GM18868 (cell line): ENCODE data around the gene TRIP10.
"Not testable (repeated sequence)": the region's sequence is repeated elsewhere in the genome, so short reads cannot be mapped to it uniquely, and the experiment has no call there.

ENCODE experiments used
- ATAC-seq: cut with Tn5 transposase; IDR thresholded peaks from one replicate; pipeline ENCODE4 v1.9.1; 2021; ENCODE audit warnings: mild to moderate bottlenecking, moderate library complexity; ENCODE audit not compliant: unreplicated experiment

The TRIP10 gene

DNA sequence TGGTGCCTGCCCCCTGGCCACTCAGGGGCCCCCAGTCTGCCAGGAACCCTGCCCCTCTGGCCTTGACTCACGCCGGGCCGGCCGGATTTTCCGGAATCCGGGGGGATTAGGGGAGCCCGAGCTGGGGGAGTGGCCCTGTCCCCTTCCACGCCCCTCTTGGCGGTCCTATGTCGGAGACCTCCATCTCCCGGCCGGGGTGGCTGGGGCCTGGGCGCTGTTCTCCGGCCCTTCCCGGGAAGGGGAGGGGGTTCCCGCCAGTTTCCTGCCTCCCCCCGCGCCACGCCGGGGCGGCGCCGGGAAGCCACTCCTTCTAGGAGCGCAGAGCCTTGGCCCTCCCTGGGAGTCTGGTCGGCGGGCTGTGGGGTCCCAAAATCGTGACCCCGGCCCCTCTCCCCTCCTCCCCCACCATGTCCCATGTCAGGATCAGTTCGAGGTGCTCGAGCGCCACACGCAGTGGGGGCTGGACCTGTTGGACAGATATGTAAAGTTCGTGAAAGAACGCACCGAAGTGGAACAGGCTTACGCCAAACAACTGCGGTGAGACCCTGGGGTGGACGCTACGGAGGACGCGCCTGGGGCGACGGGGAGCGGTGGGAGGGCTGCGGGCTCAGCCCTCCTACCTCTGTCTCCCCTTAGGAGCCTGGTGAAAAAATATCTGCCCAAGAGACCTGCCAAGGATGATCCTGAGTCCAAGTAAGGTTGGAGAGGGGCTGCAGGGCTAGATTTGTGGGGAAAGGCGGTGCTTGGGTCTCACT, 1.3 kb downstream of the TRIP10 start:
- no peak for ATAC-seq

DNA sequence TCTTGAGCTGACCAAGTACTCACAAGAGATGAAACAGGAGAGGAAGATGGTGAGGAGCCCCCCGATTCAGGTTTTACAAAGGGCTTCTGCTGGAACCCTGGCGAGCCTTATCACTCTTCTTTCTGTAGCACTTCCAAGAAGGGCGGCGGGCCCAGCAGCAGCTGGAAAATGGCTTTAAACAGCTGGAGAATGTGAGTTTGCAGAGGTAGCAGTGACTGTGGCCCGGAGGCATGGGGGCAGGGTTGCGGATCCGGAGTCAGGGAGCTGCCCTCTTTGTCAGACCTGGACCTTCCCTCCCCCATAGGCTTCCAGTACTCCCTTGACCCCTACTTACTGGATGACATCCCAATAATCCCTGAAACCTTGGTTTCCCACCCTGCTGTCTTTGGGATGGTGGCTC, 3.6 kb downstream of the TRIP10 start:
- ATAC-seq = no peak

DNA sequence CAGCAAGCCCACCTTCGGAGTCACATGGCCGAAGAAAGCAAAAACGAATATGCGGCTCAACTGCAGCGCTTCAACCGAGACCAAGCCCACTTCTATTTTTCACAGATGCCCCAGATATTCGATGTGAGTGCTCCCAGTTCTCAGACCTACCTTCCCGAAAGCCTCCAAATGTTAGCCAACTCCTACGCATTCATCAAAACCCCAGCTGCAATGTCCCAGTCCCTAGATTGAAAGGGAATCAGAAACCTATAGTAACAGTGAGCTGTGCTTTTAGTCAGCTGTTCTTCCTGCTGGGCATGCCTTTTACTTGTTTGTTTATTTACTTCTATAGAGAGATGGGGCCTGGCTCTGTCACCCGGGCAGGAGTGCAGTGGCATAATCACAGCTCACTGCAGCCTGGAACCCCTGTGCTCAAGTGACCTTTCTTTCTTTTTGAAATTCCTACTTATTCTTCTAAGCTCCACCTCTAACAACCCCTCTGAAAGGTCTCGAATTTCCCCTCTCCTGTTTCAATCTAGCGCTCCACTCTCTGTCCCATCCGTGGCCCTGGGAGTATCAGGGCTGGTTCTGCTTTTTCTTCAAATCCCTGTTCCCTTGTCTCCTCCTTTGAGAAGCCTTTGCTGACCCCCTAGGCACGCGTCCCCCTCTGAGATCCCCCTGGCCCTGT, 4.4 kb downstream of the TRIP10 start:
- ATAC-seq = no peak

DNA sequence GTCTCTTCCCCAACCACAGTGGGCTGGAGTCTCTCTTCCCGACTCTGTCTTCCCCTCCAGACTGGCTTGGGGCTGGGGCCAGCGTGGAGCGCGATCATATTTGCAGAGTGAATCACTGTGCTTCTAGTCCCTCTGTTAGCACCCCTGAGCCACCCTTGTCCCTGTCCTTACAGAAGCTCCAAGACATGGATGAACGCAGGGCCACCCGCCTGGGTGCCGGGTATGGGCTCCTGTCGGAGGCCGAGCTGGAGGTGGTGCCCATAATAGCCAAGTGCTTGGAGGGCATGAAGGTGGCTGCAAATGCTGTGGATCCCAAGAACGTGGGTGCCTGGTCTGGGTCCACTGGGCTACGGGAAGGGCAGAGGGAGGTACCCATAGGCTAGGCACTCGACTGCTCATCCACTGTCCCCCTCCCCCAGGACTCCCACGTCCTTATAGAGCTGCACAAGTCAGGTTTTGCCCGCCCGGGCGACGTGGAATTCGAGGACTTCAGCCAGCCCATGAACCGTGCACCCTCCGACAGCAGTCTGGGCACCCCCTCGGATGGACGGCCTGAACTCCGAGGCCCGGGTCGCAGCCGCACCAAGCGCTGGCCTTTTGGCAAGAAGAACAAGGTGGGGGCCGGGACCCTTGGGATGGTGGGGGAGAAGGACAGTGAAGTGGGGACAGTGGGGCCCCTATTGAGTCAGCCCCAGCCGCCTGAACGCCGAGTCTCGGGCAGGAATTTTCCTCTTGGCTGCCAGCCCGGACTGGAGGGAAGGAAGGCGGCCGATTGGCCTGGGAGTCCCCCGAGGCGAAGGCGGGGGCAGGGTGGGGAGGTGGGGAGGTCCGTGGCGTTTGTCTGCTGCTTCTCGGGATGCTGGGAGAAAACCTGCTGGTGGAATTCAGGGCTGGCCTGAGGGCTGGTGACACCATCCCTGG, 5.2 kb downstream of the TRIP10 start:
- no peak for ATAC-seq

DNA sequence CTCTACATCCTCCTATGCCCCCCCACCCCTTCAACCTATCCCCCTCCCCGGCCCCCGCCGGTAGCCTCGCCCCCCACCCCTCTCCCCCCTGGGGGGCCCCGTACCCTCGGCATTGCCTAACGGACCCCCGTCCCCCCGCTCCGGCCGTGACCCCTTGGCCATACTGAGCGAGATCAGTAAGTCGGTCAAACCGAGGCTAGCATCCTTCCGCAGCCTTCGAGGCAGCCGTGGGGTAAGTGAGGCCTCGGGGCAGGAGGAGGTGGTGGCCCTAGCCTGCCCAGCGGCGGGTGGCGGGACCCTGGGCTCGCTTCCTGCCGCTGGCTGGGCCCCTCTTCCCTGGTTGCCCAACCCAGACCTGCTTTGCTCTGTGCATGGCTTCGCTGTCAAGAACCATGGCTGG, 6.5 kb downstream of the TRIP10 start:
- ATAC-seq = no peak

DNA sequence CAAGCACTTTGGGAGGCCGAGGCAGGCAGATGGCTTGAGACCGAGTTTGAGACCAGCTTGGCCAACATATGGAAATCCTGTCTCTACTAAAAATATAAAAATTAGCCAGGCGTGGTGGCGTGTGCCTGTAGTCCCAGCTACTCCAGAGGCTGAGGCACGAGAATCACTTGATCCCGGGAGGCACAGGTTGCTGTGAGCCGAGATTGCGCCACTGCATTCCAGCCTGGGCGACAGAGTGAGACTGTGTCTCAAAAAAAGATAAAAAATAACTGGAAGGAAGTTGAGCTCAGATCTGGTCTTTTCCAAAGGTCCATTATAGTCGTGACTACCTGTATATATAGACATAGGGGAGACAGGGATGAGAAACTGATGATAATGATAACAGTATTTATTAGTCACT, 9.1 kb downstream of the TRIP10 start:
- ATAC-seq = not testable (repeated sequence)

DNA sequence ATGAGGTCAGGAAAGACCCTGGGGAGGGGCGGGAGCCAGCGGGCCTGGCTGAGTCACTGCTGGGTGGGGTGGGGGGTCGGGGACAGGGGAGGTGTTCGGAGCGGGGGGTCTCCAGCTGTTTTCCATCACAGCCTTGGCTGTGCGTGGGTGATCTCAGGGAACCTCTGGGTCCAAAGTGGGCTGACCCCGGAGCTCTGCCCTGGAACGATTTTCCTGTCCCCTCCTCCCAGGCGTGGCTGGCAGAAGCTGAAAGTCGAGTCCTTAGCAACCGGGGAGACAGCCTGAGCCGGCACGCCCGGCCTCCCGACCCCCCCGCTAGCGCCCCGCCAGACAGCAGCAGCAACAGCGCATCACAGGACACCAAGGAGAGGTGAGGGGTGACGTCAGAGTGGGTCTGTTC, 10.6 kb downstream of the TRIP10 start:
- ATAC-seq = no peak

DNA sequence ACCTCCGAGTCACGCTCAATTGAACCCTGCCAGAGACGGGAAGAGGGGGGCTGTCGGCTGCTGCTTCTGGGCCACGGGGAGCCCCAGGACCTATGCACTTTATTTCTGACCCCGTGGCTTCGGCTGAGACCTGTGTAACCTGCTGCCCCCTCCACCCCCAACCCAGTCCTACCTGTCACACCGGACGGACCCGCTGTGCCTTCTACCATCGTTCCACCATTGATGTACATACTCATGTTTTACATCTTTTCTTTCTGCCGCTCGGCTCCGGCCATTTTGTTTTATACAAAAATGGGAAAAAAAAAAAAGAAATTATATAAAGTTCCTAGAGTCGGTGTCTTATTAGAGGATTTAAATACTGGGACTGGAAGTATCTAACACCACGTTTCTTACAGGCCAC, 11.7 kb downstream of the TRIP10 start:
- no peak for ATAC-seq

DNA sequence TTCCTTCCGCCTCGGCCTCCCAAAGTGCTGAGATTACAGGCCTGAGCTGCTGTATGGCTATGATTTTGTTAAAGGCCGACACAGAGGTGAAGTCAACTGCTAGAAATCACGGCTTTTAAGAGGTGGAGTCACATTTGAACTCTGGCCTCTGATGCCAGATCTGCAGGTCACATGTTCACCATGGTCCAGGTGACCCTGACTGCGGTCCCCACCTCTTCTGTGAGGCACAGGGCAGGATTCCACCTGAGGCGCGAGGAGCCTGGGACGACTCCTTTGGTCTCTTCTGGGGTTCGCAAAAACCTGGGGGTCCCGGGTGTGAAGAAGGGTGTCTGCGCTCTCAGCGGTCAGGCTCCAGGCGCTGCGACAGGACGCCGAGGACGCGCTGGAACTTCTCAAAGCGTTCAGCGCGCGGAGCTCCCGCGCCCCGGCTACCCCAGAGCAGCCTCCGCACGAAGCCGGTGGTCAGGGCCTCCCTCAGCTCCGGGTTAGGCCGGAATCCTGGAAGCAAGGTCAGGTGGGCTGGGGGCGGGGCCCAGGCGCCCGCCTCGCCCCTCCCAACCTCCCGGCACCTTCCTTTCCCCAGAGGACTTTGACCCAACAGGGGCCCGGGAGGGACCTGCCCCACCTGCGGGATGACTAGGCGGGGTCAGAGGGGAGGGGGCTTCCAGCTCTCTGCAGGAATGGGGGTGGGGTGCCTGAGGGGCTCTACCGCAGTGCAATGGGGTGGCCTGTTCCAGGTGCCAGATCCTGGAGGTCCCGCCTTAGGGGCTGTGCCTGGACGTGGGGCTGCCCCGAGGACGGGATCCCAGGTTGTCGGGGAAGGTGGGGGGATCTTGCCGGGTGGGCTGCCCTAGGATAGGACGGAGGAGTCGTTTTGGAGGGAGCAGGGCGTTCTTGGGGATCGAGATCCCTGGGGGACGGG, 13.0 kb downstream of the TRIP10 start:
- ATAC-seq = no peak

DNA sequence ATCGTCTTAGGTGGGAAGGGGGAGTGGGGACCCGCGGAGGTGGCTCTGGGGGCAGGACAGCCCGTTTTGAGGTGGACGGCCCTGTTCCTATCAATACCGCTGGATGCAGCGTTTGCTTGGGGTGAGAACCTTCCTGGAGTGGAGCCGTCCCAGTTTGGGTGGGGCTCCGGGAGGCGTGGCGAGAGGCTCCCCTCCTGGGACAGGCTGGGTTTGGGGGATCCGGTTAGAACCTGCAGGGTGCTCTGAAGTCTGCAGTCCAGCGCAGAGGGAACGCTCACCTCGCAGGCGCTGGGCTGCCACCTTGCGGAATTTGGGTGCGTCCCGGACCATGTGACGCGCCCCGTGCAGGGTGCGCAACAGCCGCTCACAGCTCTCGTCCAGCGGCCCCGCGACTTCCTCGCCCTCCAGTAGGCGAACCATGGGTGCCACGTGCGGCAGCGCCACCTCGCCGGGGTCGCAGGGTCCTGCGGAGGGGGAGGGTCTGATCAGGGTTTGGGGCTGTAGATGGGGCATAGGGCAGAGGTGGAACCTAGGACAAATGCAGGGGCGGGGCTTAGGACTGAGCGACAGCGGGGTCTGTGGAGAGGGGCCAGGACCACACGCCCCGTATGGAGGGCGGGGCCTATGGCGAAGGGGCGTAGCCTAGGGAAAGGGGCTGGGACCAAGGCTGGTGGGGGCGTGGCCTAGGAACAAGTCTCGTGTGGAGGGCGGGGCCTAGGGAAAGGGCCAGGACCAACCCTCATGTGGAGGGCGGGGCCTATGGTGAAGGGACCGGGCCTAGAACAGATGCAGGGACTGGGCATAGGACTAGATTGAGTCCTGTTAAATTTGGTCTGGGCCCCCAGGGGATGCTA, 13.9 kb downstream of the TRIP10 start:
- peak; percentile 71 for ATAC-seq

DNA sequence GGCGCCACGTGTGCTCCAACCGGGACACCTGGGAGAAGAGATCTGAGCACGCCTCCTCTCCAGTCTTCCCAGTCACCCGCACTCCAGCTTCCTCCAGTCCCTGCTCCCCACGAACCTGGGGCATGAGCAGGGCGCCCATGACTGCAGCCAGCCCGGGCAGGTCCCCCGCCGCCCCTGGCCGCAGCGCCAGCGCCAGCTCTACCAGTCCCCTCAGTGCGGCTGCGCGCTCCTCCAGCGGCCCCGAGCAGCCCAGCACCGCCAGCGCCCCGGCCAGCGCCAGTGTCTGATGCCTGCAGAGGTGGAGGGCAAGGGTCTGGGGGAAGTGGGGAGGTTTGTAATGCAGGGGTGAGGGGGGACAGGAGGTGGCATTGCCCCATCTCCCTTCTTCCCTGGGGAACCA, 14.7 kb downstream of the TRIP10 start:
- ATAC-seq = no peak

DNA sequence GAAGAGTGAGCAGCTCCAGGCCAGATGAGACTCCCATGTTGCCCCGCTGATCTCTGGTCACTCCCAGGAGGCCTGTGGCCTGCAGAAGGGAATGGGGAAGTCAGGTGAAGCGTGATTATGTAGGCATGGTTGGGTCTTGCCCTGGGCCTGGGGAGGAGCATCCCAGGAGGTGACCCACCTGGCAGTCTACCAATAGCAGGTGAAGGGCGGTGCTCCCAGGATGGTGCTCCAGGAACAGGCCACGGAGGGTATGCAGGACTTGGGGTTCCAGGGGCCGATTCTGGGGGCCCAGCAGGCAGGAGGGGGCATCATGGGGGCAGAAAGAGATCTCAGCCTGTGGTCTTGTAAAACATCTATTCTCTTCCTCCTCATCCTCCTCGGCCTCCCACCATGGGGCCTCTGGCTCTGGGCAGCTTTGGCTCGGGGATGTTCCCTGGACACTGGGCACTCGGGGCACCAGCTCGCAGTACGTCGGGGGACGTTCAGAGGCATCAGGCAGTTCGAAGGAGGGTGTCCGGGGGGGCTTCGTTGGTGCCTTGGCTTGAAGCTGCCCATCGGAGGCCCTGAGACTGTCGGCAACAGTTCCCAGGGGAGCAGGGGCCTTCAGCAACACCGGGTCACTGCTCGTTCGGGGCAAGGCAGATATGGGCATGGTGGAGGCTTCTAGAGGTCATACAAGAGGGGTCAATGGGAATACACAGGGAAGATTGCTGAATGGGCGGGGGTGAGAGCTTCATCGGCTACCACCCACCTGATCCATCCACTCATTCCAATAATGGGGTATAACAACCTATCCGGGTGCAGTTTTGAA, 15.4 kb downstream of the TRIP10 start:
- ATAC-seq = no peak

DNA sequence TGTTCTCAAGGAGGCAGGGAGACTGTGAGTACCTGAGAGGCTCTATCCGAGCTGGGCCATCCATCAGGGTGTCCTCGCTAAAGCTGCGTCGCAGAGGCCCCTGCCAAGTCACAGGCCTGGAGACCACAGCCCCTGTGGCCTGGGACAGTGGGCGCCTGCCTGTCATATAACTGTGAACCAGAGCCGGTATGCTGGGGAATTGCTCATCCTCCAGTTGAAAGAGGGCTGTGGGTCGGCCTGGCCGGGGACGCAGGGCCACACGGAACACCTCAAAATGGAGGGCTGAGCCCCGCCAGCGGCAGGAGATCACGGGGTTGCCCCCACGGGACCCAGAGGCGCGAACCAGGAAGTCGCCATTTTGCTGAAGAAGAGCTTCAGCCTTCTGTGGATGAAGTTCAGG, 21.1 kb downstream of the TRIP10 start:
- ATAC-seq = no peak

DNA sequence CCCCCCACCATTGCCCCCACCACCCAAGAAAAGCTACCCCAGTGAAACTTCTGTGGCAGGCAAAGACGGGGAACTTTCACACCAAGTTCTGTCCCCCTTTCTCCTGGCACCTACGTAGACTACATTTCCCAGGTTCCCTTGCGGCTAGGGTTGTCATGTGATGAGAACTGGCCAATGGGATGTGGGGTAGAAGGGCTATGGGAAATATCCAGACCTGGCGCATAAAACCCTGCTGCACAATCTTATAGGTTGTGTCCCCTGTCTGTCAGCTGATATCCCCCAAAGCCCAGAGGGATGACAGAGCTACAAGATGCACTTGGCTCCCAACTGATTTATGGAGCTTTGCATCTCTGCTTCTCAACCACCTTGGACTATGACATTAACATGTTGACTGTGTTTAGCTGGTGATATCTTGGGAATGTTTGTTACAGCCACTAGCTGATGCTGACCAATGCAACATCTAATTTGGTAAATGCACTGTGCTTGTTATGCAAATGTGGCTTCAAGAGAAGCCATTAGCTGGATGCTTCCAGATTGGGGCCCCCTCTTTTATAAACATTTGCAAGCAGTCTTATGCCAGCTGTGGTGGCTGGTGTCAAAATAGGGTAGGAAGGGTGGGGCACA, 21.7 kb downstream of the TRIP10 start:
- ATAC-seq = no peak

DNA sequence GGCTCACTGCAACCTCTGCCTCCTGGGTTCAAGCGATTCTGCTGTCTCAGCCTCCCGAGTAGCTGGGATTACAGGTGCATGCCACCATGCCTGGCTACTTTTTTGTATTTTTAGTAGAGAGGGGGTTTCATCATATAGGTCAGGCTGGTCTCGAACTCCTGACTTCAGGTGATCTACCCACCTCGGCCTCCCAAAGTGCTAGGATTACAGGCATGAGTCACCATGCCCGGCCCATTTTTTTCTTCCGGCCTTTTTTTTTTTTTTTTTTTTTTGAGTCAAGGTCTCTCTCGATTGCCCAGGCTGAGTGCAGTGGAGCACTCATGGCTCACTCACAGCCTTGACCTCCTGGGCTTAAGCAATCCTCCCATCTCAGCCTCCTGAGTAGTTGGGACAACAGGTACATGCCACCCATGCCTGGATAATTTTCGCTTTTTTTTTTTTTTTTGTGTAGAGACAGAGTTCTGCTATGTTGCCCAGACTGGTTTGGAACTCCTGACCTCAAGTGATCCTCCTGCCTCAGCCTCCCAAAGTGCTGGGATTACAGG, 22.8 kb downstream of the TRIP10 start:
- ATAC-seq = not testable (repeated sequence)

DNA sequence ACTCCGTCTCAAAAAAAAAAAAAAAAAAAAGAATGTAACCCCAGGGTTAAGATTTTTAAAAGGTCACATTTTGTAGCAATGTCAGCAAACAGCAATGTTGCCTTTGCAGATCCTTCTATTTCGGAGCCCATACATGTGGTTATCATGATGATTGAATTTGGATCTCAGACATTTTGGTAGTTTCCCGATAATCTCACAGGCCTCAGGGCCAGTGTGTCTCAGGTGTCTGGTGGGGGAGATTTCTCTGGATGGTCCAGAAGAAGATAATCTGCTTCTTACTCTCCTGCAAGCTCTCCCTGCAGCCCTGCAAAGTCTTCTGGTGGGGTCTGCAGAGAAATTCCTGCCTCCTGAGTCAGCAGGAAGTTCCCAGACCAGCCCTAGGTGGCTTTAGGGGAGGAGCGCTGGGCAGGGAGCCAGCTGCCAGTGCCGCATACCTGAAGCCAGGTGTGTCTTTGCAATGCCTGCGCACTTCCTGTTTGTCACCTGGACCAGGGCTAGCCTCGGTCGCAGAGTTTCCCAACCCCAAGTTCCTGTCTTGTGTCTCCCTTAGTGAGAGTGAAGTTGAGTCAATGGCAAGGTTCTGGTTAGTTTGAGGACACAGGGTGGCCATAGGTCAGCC, 26.4 kb downstream of the TRIP10 start:
- no peak for ATAC-seq

DNA sequence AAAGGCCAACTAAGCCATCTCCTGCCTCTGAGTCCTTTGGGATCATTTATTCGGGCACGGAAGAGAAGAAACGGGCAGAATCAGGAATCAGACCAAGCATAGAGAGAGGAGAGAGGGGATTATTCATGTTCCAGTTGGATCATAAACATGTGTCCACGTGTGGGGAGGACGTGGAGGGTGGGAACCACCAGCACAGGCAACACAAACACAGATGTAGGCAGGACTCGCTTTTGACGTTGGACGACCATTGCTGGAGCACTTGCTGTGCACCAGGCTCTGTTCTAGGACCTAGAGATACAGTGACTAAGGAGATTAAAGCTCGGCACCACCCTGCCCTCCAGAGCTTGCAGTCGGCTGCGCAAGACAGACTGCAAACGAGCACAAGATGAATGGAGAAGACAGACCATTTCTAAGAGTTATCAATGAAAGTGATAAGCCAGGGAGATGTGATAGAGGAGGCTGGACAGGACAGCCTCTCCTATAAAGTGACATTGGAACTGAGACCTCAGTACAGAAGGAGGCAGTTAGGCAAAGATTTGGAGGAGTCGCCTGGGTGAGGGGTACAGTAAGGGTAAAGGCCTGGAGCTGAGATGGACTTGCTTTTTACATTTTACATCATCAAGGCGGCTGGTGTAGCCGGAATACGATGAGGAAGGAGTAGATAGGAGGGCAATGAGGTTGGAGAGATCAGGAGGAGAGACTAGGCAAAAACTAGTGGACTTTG, 27.0 kb downstream of the TRIP10 start:
- ATAC-seq = no peak
